Heart left ventricle (tissue), 13 donors: Measurements from ENCODE around the gene PREP.

Experiments used
- POLR2A ChIP-seq, 2 donors: fragments of 450-650 bp; IDR thresholded peaks; one replicate each; pipeline ENCODE4 v1.6.1; 2017; ENCODE audit warnings: antibody characterized with exemption in 2 of 2, mild to moderate bottlenecking in 2 of 2, moderate library complexity in 2 of 2
- TF ChIP-seq, protein P1 (sequence below), 12 donors: fragments of 200-600 bp; sonication (generic) in 4 of 12; IDR thresholded peaks; one replicate each; pipeline versions ENCODE4 v1.5.0 to v1.8.0; 2018 to 2022; ENCODE audit warnings: antibody characterized with exemption in 12 of 12, mild to moderate bottlenecking in 5 of 12
- donor health status: ischemic (EF 13 %, LVEDD 7.1; RV severe dilation, severe dysfunction).
- donor health status: DM: no; HTN: yes; CAD: no.
- donor health status: DM: no; HTN: no; CAD: no.
- donor health status: ischemic (EF 25% LVEDD 6.9; RV normal size, moderate dysfunction).
- donor health status: ischemic (EF 25% LVEDD 5.7; RV mildly dilated, moderate dysfunction).
- donor health status: ischemic (EF 35%, LVEDD 5.7; RV mildly dilated, moderate dysfunction).
- donor health status: nonischemic (EF 11% LVEDD 7.7; RV severe dilation, severe dysfunction).
- donor health status: DM: yes; HTN: yes; CAD: no.
- donor health status: PGD.
- donor health status: ischemic (EF 29% LVEDD 5.4; RV normal size, mild dysfunction).
- donor health status: nonischemic (EF 23%, LVEDD 6.1; RV moderate dilation, normal function).

DNA sequence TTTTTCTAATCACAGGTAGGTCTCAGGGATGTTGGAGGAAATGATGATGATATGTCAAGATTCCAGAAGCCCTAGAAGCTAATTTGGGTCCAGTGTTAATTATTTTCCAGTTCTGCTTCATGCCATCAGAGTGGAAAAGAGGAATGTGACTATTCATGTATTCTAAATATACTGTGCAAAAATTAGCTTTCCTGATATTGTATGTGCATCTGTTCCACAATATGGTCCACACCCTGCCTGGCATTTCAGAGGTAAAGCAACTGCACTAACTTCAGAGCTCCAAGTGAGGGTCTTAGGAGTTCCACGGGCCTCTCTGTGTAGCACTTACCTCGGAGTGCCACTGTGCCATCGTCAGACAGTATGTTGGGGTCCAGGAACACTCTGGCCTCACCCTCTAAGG is 27.1 kb downstream of the PREP start:
- TF ChIP-seq, protein P1, sequence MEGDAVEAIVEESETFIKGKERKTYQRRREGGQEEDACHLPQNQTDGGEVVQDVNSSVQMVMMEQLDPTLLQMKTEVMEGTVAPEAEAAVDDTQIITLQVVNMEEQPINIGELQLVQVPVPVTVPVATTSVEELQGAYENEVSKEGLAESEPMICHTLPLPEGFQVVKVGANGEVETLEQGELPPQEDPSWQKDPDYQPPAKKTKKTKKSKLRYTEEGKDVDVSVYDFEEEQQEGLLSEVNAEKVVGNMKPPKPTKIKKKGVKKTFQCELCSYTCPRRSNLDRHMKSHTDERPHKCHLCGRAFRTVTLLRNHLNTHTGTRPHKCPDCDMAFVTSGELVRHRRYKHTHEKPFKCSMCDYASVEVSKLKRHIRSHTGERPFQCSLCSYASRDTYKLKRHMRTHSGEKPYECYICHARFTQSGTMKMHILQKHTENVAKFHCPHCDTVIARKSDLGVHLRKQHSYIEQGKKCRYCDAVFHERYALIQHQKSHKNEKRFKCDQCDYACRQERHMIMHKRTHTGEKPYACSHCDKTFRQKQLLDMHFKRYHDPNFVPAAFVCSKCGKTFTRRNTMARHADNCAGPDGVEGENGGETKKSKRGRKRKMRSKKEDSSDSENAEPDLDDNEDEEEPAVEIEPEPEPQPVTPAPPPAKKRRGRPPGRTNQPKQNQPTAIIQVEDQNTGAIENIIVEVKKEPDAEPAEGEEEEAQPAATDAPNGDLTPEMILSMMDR (IDR thresholded peaks at IDR 0.05): no peak
- no peak for TF ChIP-seq POLR2A (IDR thresholded peaks at IDR 0.05)
